Activated T-helper 9 cell treated with anti-CD3 and anti-CD28 coated beads, Interleukin-2, amount 50 U/mL, for 16 hours (primary cell): Measurements from ENCODE around the gene TAMALIN.

Experiments
- DNase-seq: peaks from one replicate; pipeline ENCODE4 v3.0.0-alpha.2; 2020; ENCODE audit warnings: low read depth

TAMALIN gene

DNA sequence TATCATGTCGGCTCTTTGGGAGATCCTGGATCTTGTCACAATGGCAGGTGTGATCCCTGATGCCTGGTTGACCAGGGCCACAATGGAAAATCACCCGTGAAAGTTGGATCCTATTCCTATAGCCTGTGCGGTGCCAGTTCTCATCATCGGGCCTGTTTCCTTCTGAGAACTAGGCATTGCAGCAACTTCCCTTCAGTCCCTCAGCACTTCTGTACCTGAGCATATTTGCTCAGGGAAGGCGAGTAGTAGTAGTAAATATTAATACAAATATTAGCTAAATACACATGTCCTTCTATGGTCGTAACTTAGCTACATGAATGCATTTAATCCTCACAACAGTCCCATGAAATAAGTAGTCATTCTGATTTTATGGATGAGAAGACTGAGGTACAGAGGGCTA, 22.1 kb upstream of the TAMALIN start:
- no peak for DNase-seq

DNA sequence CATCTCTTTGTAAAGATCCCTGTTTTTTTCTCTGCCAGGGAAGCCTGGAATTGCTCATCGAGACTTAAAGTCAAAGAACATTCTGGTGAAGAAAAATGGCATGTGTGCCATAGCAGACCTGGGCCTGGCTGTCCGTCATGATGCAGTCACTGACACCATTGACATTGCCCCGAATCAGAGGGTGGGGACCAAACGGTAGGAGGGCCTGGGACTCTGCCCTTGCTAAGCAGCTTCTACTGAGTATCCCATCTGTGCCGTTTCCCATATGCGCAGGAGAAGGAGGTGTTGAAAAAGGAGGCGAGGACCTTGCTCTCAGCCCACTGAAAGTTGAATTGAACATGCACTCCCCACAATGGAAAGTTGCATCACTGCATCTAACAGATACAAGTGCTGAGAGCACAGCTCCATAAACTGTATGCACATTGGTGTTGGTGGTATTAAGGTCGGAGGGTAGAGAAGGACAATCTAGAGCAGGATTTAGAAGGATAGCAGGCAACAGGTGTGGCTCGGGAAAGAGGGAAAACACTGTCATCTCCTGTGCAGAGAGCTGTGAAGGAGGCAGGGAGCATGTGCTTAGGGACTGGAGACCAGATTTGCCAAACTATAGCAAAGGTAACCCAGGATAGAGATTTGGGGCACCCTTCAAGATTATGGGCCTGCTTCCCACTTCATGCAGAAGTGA, 21.5 kb upstream of the TAMALIN start:
- no peak for DNase-seq

GRCh38 chr12:51986834-51987233, 19.9 kb upstream of the TAMALIN start:
- DNase-seq, result no peak

GRCh38 chr12:51992246-51992645, 14.5 kb upstream of the TAMALIN start:
- DNase-seq, result no peak

GRCh38 chr12:51994539-51994820, 12.3 kb upstream of the TAMALIN start:
- DNase-seq, result no peak

DNA sequence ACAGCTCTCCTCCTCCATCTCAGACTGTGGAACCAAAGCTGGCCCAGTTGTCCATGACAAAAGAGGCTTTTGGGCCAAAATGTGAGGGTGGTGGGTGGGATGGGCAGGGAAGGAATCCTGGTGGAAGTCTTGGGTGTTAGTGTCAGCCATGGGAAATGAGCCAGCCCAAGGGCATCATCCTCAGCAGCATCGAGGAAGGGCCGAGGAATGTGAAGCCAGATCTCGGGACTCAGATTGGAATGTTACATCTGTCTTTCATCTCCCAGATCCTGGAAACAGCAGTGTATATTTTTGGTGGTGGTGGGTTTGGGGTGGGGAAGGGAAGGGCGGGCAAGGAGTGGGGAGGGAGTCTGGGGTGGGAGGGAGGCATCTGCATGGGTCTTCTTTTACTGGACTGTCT, 11.8 kb upstream of the TAMALIN start:
- DNase-seq, result no peak

DNA sequence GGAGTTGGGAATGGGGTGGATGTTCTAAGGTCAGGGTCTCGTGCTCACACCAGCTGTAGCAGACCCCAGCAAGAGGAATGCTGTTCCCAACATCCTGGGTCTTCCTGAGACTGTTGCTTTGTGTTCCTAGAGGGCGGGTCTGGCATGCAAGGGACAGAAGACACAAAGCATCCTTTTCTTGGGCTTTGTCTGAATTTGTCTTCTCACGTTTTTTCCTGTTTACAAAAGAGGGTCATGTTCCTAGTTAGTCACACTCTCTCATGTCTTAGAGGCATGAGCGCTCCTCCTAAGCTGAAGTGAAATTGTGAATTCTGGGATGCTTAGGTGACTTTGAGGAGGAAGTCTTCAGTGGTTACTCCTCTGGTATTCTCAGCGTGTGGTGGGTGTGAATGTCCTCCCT, 9.6 kb upstream of the TAMALIN start:
- DNase-seq, result no peak

DNA sequence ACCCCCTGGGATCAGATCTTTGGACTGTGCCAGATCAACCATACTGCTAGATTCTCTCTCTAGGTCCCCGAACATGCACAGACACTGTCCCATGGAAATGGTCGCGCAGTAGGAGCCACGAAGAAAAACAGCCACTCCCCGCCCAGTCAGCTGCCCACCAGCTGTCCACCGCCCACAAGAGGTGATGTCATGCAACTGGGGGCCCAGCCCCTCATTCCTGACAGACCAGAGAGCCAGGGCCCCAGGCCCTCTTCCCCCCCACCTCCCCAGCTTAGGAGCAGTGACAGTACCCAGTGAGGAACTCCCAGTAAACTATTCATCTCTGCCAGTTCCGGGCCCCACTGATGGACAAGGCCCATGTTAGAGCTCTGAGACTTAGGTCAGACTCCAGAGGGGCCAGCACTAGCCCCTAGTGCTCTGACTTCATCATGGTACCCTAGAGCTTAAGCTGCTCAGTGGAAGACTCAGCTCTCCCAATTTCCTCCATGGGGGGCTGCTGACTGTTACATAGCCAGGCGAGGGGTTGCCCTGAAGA, 3.7 kb upstream of the TAMALIN start:
- no peak for DNase-seq

DNA sequence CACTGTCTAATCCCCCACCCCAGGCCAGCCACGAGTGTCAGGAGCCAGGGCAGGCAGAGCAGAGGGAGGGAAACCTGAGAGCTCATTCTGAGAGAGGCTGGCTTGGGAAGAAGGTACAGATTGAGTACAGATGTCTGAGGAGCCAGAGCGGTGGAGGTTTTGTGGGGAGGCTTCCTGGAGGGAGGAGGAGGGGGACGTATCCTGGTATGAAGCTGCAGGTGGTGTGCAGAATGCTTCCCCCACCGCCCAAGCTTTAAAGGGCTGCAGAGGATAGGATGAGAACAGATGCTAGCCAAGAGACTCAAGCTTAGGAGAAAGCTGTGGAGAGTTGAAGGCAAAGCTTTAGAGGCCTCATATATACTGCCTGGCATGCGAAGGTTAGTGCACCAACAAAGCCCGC, 3.2 kb upstream of the TAMALIN start:
- no peak for DNase-seq

DNA sequence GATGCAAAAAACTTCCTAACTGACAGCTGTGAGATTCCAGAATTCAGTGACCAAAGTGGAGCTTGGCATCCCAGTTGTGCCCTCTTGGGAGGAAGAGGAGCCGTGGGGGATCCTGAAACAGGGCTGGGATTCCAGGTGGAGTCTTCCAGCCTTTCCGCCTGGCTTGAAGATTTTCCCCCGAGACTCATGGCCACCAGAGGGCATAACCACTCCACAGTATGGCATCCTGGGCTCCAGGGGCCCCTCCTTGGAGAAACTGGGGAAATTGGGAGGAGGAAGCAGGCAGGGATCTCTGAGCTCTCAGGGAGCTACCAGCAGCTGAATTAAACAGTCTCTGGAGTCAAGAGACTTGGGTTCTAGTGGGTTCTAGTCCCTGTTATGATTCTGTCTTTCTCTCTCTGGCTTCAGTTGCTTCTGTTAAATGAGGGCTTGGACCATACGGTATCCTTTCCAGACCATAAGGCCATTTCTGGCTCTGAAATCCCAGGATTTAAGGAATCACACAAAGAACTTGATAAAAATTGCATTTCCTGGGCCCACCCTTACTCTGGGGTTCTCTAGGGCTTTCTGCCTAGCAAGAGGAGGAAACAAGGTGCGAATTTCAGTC, 2.6 kb upstream of the TAMALIN start:
- no peak for DNase-seq

GRCh38 chr12:52005218-52005902, 1.4 kb upstream of the TAMALIN start:
- DNase-seq, result no peak

GRCh38 chr12:52005903-52006703, 643 bp upstream of the TAMALIN start:
- no peak for DNase-seq

DNA sequence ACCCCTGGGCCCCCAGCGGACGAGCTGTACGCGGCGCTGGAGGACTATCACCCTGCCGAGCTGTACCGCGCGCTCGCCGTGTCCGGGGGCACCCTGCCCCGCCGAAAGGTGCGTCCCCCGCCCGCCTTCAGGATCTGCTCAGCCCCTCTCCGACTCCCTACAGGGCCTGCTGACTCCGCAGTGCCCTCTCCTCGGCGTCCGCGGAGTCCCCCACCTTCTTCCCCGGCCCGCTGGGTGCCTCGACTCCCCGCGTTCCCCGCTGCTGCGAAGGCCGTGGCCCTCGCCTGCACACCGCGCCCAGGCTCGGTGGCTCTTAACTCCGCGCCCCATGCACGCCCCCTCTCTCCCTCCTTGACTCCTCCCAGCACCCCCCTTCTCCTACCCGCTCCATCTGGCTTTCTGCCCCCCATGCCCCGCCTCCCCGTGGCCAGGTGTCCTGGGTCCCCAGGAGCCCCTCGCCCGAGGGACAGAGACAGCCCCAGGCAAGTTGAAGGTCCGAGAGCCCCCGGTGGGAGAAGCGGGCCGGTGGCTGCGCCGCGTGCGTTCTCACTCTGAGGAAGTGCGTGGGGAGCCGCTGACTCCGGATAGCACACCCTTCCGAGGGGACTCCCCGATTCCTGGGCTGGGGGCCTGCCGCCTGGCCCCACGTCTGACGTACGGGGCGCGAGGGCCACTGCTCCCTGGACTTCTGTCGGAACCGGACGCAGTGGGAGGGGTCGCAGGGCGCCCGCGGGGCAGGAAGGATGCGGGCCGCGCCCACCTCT, 594 bp downstream of the TAMALIN start:
- peak; percentile 43 for DNase-seq

DNA sequence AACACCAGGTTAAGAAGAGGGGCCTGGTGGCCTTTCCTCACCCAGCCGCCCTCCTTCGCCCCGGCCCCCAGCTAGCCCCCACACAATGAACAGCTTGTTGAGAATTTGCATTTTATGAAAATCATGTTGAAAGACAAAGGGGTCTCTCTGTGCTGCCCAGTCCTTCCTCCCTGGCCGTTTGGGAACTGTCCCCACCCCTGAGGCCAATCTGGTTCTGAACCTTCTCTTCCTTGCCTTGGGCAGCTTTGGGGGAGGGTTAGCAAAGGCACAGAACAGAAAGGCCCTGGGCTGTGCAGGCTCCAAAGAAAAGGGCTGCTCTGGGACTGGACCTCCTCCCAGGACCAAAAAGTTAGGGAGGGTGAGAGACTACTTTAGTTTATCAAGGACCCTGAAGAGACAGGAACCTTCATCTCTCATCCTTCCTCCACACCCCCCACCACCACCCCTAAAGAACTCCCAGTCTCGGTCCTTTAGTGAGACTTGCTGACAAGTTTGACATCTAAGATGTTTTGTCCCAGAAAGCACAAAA, 1.3 kb downstream of the TAMALIN start:
- no peak for DNase-seq

- DNase-seq, result no peak
Measured at GRCh38 chr12:52009081-52009751, 2.5 kb downstream of the TAMALIN start.

- DNase-seq, result no peak
Measured at GRCh38 chr12:52010152-52010622, 3.4 kb downstream of the TAMALIN start.

DNA sequence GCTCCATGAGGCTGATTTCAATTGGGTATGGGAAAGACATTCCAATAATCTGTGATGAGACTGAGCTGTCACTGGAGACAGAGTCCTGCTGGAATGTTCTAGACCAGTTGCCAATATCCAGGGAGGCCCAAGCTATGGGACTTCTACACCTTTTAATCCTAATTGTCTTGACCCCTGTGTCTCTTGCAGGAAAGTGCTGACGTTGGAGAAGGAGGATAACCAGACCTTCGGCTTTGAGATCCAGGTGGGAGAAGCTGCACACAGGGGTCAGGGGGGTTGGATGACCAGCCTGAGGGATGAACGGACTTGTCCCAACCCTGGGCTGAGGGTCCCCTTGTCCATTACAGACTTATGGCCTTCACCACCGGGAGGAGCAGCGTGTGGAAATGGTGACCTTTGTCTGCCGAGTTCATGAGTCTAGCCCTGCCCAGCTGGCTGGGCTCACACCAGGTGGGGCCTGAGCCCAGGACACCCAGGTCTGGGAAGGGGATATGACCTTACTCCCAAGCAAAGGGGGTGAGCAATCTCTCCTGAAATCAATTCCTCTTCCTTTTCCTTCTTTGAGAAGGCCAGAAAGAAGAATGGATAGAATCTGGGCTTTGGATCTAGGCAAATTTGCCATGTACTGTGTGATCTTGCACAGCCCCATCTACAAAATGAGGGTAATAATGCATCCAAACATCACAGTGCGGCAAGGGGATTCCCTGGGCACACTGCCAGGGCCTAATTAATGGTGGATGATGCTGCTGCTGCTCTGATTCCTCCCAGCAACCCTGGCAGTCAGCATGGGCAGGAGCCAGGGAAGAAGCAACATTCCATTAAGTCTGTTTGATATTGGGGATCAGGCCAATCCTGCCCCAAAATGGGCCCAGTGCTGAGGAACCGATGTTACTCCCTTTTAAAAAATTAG, 4.2 kb downstream of the TAMALIN start:
- DNase-seq, result no peak

DNA sequence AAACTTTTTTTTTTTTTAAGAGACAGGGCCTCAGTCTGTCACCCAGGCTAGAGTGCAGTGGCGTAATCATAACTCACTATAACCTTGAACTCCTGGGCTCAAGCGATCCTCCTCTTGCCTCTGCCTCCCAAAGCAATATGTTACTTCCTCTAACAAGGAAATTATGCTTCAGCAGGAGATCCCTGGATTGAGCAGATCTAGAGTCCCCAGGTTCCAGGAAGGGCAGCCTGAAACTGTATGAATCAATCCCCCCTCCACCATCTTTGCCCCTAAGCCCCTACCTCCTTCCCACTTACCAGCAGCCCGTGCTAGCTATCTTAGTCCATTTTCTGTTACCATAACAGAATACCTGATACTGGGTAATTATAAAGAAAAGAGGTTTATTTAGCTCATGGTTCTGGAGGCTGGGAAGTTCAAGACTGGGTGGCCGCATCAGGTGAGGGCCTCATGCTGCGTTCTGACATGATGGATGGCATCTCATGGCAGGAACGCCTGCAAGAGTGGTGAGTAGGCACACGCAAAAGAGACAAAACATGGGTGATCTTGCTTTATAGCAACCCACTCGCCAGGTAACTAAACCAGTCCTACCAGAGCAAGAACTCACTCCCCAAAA, 5.0 kb downstream of the TAMALIN start:
- no peak for DNase-seq

- no peak for DNase-seq
Measured at GRCh38 chr12:52013626-52014310, 7.0 kb downstream of the TAMALIN start.
